Osteoblast (primary cell): ENCODE data around the gene COL18A1. TPM values are rescaled to one million over a fixed set of nuclear protein-coding genes. Genes with fewer than 3 reads are reported as not detected.
A peak's percentile ranks its signal among the peaks of the same experiment; 100 is the strongest.

Experiments
- DNase-seq: peaks from one replicate; pipeline ENCODE4 v3.0.0; 2011; ENCODE audit warnings: low spot score, mixed read lengths; ENCODE audit not compliant: insufficient read length; ENCODE audit errors: missing footprints
- H2AFZ ChIP-seq: 2 replicates; pipeline ENCODE4 v1.6.0; 2011; ENCODE audit warnings: mild to moderate bottlenecking, low read length
- H3K27ac ChIP-seq: 2 replicates; pipeline ENCODE4 v1.5.1; 2011; ENCODE audit warnings: mild to moderate bottlenecking, low read depth, low read length, moderate library complexity
- H3K27me3 ChIP-seq: 2 replicates; pipeline ENCODE4 v1.6.0; 2012; ENCODE audit warnings: mild to moderate bottlenecking, control low read depth, inconsistent platforms, low read length, moderate library complexity; ENCODE audit not compliant: insufficient read depth
- H3K36me3 ChIP-seq: 2 replicates; pipeline ENCODE4 v1.5.1; 2011; ENCODE audit warnings: mild to moderate bottlenecking, low read length, control low read depth, moderate library complexity; ENCODE audit not compliant: insufficient read depth
- H3K4me1 ChIP-seq: 2 replicates; pipeline ENCODE4 v1.5.1; 2011; ENCODE audit warnings: mild to moderate bottlenecking, low read length, control low read depth, moderate library complexity; ENCODE audit not compliant: insufficient read depth
- H3K4me2 ChIP-seq: 2 replicates; pipeline ENCODE4 v1.6.0; 2011; ENCODE audit warnings: mild to moderate bottlenecking, low read length; ENCODE audit not compliant: insufficient read depth
- H3K4me3 ChIP-seq: fragments of 200-600 bp; sonication (generic); 3 replicates; pipeline ENCODE4 v1.5.1; 2012; ENCODE audit warnings: mild to moderate bottlenecking, low read length, inconsistent platforms; ENCODE audit not compliant: insufficient read depth
- H3K79me2 ChIP-seq: 2 replicates; pipeline ENCODE4 v1.6.0; 2012; ENCODE audit warnings: mild to moderate bottlenecking, low read length, control low read depth, inconsistent platforms; ENCODE audit not compliant: insufficient read depth
- H3K9me3 ChIP-seq: 2 replicates; pipeline ENCODE4 v1.5.1; 2011; ENCODE audit warnings: low read depth, low read length, control low read depth
- H4K20me1 ChIP-seq: 2 replicates; pipeline ENCODE4 v1.6.0; 2012; ENCODE audit warnings: mild to moderate bottlenecking, low read length, control low read depth; ENCODE audit not compliant: insufficient read depth
- CTCF ChIP-seq: IDR thresholded peaks from 2 replicates; pipeline ENCODE4 v1.5.1; 2011; ENCODE audit warnings: mild to moderate bottlenecking, low read depth, low read length, moderate library complexity; ENCODE audit errors: extremely low read depth
- total RNA-seq: library from RNA; depleted of rRNA; stranded (reverse); fragments of >200 nt; gene quantifications from 2 replicates; pipeline ENCODE4 v1.2.3, GENCODE V29; 2012

COL18A1 gene
- 8.3 and 8.8 TPM in 2 replicates for total RNA-seq

- no peak within 1 kb of the TSS for H3K27ac ChIP-seq
- H3K4me1 ChIP-seq, result no peaks in the 10 kb centered on the region
- TF ChIP-seq CTCF, result no peak
- H3K36me3 ChIP-seq, result no peaks in the 10 kb centered on the region
- peaks cover 2% of the 10 kb centered on the region for H3K9me3 ChIP-seq
- no peaks in the 10 kb centered on the region for H4K20me1 ChIP-seq
- H3K4me3 ChIP-seq, result peak within 1 kb of the TSS; percentile 60
- H3K4me2 ChIP-seq, result peak within 1 kb of the TSS; percentile 58
- peaks cover 32% of the 10 kb centered on the region for H3K27me3 ChIP-seq
- H2AFZ ChIP-seq, result no peak within 1 kb of the TSS
- no peaks in the 10 kb centered on the region for H3K79me2 ChIP-seq
- peak; percentile 97 for DNase-seq
Measured at GRCh38 chr21:45404730-45405270, at the start of gene COL18A1. COL18A1 (plus strand) TSS chr21:45405165; CDS start chr21:45405231, 66 bp downstream.

- no peak for TF ChIP-seq CTCF
- no peaks in the 10 kb centered on the region for H3K36me3 ChIP-seq
- no peak overlapping the region for H2AFZ ChIP-seq
- no peaks in the 10 kb centered on the region for H3K79me2 ChIP-seq
- H3K27ac ChIP-seq, result no peak overlapping the region
- H3K4me3 ChIP-seq, result no peak overlapping the region
- no peak for DNase-seq
- no peak overlapping the region for H3K4me2 ChIP-seq
- H3K27me3 ChIP-seq, result peaks cover 3% of the 10 kb centered on the region
- H4K20me1 ChIP-seq, result no peaks in the 10 kb centered on the region
- no peaks in the 10 kb centered on the region for H3K9me3 ChIP-seq
- H3K4me1 ChIP-seq, result no peaks in the 10 kb centered on the region
Measured at GRCh38 chr21:45355573-45355972, 49.4 kb upstream of the COL18A1 start.

- no peaks in the 10 kb centered on the region for H3K36me3 ChIP-seq
- no peaks in the 10 kb centered on the region for H3K4me1 ChIP-seq
- H3K9me3 ChIP-seq, result no peaks in the 10 kb centered on the region
- H4K20me1 ChIP-seq, result no peaks in the 10 kb centered on the region
- H2AFZ ChIP-seq, result no peak overlapping the region
- H3K79me2 ChIP-seq, result no peaks in the 10 kb centered on the region
- no peak overlapping the region for H3K27ac ChIP-seq
- DNase-seq, result no peak
- H3K27me3 ChIP-seq, result peaks cover 3% of the 10 kb centered on the region
- TF ChIP-seq CTCF, result no peak
- H3K4me3 ChIP-seq, result no peak overlapping the region
- no peak overlapping the region for H3K4me2 ChIP-seq
Measured at GRCh38 chr21:45356251-45356650, 48.7 kb upstream of the COL18A1 start.

- Histone ChIP-seq H4K20me1 (no peaks in the 10 kb centered on the region), H3K4me3 (no peak overlapping the region), H3K27ac (no peak overlapping the region), H3K4me1 (no peaks in the 10 kb centered on the region), H3K79me2 (no peaks in the 10 kb centered on the region), H3K27me3 (peaks cover 3% of the 10 kb centered on the region), H3K36me3 (no peaks in the 10 kb centered on the region), H2AFZ (no peak overlapping the region), H3K4me2 (no peak overlapping the region), H3K9me3 (no peaks in the 10 kb centered on the region)
- no peak for DNase-seq
- no peak for TF ChIP-seq CTCF
Measured at GRCh38 chr21:45356653-45357435, 48.1 kb upstream of the COL18A1 start.
